ENCODE results near the gene UBA7.

The UBA7 gene, protein sequence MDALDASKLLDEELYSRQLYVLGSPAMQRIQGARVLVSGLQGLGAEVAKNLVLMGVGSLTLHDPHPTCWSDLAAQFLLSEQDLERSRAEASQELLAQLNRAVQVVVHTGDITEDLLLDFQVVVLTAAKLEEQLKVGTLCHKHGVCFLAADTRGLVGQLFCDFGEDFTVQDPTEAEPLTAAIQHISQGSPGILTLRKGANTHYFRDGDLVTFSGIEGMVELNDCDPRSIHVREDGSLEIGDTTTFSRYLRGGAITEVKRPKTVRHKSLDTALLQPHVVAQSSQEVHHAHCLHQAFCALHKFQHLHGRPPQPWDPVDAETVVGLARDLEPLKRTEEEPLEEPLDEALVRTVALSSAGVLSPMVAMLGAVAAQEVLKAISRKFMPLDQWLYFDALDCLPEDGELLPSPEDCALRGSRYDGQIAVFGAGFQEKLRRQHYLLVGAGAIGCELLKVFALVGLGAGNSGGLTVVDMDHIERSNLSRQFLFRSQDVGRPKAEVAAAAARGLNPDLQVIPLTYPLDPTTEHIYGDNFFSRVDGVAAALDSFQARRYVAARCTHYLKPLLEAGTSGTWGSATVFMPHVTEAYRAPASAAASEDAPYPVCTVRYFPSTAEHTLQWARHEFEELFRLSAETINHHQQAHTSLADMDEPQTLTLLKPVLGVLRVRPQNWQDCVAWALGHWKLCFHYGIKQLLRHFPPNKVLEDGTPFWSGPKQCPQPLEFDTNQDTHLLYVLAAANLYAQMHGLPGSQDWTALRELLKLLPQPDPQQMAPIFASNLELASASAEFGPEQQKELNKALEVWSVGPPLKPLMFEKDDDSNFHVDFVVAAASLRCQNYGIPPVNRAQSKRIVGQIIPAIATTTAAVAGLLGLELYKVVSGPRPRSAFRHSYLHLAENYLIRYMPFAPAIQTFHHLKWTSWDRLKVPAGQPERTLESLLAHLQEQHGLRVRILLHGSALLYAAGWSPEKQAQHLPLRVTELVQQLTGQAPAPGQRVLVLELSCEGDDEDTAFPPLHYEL

DNA sequence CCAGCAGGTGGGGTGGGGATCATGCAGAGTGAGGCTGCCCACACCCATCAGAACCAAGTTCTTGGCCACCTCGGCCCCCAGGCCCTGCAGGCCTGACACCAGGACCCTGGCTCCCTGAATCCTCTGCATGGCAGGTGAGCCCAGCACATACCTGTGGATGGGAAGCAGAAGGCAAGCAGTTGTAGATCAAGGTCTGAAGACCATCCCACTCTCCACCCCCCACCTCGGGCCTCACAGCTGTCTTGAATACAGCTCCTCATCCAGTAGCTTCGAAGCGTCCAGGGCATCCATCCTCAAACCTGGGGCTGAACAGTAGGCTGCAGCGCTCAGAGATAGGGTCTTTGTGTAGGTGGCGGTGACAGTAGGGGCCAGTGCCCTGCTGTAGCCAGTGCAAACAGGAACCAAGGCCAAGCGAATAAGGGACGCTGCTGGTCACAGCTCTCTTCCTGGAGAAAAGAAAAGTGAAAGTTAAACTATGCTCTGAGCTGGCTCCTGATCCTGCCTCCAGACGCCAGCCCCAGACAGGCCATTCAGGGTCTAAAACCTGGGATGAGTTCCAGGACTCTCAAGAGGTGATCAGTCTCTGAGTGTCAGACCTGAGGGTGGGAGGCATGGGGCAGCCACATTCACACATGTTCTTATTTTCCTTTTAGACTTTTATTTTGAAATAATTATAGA is at the start of gene UBA7:
UBA7 (minus strand) TSS at position 457 of the 678 bp plus-strand sequence; CDS start at position 291, 166 bp downstream.
- Histone ChIP-seq H3K27ac (peak within 1 kb of the TSS; percentile 67 to 85), H3K4me3 (peak within 1 kb of the TSS; percentile 74)
- DNase-seq (ENCODE audit: low spot score) = no peak
- TF ChIP-seq CTCF (IDR thresholded peaks at IDR 0.05) = no peak

GRCh38 chr3:49859576-49860305 is 46.0 kb upstream of the UBA7 start:
- TF ChIP-seq CTCF (IDR thresholded peaks at IDR 0.05) = no peak
- H3K27ac ChIP-seq = no peak overlapping the region
- H3K4me3 ChIP-seq = no peak overlapping the region
- DNase-seq (ENCODE audit: low spot score) = no peak

DNA sequence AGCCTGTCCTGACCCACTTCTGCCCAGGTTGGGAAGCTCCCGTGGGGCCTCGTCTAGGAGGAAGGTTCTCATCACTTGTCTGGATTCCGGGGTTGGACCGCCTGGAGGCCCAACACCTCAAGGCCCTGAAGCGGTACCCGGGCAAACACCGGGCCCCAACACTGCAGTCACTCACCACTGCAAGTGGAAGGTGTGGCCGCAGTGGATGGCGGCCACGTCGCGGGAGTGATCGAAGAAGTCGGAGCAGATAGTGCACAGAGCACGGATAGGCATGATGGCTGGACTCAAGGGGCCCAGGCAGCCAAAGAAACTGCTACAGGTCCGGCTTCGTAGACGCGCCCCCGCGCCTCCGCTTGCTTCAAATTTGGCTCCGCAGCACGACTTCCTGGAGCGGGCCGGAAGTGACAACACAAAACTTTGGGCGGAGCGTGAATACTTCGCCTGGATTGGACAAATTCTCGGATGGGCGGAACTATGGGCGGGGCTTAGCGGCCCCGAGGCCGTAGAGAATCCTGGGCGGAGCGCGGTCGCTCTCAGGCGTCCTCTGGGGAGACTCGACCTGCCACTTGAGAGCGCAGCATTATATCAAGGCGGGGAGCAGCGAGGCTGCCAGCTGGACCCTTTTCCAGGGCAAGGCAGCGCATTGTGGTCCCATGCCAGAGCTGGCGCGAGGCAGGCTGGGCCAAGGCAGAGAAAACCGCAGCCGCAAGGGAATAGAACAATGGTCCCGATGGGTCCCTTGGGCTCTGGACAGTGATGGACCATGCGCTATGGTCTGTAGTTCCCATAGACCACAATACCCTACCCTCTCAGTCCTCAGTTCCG is 42.6 kb upstream of the UBA7 start, which contains the start of gene TRAIP:
TRAIP (minus strand) TSS at position 384 of the 825 bp plus-strand sequence; CDS start at position 273, 111 bp downstream.
- TF ChIP-seq CTCF (IDR thresholded peaks at IDR 0.05) = no peak
- DNase-seq (ENCODE audit: low spot score) = peak; percentile 93
- peak within 1 kb of the TSS; percentile 70 for H3K4me3 ChIP-seq
- H3K27ac ChIP-seq = peak within 1 kb of the TSS; percentile 76 to 86

DNA sequence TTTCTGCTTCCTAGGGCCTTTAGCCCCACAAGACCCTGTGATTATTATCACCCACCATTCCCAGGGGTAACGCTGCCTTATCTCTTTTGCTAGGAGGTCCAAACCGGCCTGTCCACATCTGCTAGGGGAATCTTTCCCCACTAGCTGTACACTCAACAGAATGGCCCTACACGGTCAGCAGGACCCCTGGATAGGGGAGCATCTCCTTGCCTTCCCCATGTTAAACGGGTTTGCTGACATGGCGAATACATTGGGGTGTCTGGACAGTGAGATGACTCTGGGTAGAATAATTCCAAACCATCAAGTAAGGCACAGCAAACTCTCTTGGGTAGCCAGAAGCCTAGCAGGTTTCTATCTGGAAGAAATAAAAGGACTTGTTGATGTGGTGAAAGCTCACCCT is 41.9 kb upstream of the UBA7 start:
- no peak overlapping the region for H3K27ac ChIP-seq
- peak overlapping the region; percentile 70 for H3K4me3 ChIP-seq

GRCh38 chr3:49845694-49846093 is 31.9 kb upstream of the UBA7 start:
- no peak overlapping the region for H3K27ac ChIP-seq
- TF ChIP-seq CTCF (IDR thresholded peaks at IDR 0.05) = no peak
- no peak overlapping the region for H3K4me3 ChIP-seq
- DNase-seq (ENCODE audit: low spot score) = no peak

More for the DNA sequence above, 41.9 kb upstream of the UBA7 start:
- no peak for DNase-seq (ENCODE audit: low spot score)
- TF ChIP-seq CTCF (IDR thresholded peaks at IDR 0.05) = no peak
